Hepatocyte (in vitro differentiated cells): ENCODE measurements around the gene CPT1A. TPM values are rescaled to one million over a fixed set of nuclear protein-coding genes. Genes with fewer than 3 reads are reported as not detected.

Experiments
- DNase-seq: peaks from one replicate; pipeline ENCODE4 v3.0.0-alpha.2; 2016; ENCODE audit warnings: low spot score
- H2AFZ ChIP-seq: fragments of 200-600 bp; sonication (generic); 2 replicates; pipeline ENCODE4 v1.6.0; 2016; ENCODE audit warnings: antibody characterized with exemption, mild to moderate bottlenecking
- H3K27ac ChIP-seq: fragments of 200-600 bp; sonication (generic); 2 replicates; pipeline ENCODE4 v1.5.1; 2016; ENCODE audit warnings: mild to moderate bottlenecking
- H3K27me3 ChIP-seq: fragments of 200-600 bp; sonication (generic); 2 replicates; pipeline ENCODE4 v1.6.1; 2016
- H3K36me3 ChIP-seq: fragments of 200-600 bp; sonication (generic); replicated peaks from 2 replicates; pipeline ENCODE4 v1.5.1; 2016; ENCODE audit warnings: low read depth; ENCODE audit not compliant: insufficient read depth
- H3K4me1 ChIP-seq: fragments of 200-600 bp; sonication (generic); 2 replicates; pipeline ENCODE4 v1.5.1; 2016; ENCODE audit warnings: mild to moderate bottlenecking, moderate library complexity; ENCODE audit not compliant: insufficient read depth
- H3K4me2 ChIP-seq: fragments of 200-600 bp; sonication (generic); 2 replicates; pipeline ENCODE4 v1.6.0; 2016
- H3K4me3 ChIP-seq: fragments of 200-600 bp; sonication (generic); 2 replicates; pipeline ENCODE4 v1.5.1; 2016; ENCODE audit warnings: mild to moderate bottlenecking
- H3K79me2 ChIP-seq: fragments of 200-600 bp; sonication (generic); 2 replicates; pipeline ENCODE4 v1.6.0; 2017; ENCODE audit warnings: mild to moderate bottlenecking
- H3K9me2 ChIP-seq: fragments of 200-600 bp; sonication (generic); replicated peaks from 2 replicates; pipeline ENCODE4 v1.6.0; 2017; ENCODE audit warnings: mild to moderate bottlenecking; ENCODE audit not compliant: insufficient read depth
- H3K9me3 ChIP-seq: fragments of 200-600 bp; sonication (generic); 2 replicates; pipeline ENCODE4 v1.5.1; 2016; ENCODE audit warnings: low read depth, mild to moderate bottlenecking
- H4K20me1 ChIP-seq: fragments of 200-600 bp; sonication (generic); 2 replicates; pipeline ENCODE4 v1.6.0; 2016; ENCODE audit warnings: mild to moderate bottlenecking; ENCODE audit not compliant: insufficient read depth, poor library complexity, severe bottlenecking
- CTCF ChIP-seq: fragments of 200-600 bp; sonication (generic); IDR thresholded peaks from 2 replicates; pipeline ENCODE4 v1.5.1; 2016; ENCODE audit warnings: antibody characterized with exemption, mild to moderate bottlenecking; ENCODE audit not compliant: poor library complexity
- EZH2 ChIP-seq: fragments of 200-600 bp; sonication (generic); IDR thresholded peaks from 2 replicates; pipeline ENCODE4 v1.6.1; 2016; ENCODE audit warnings: antibody characterized with exemption, mild to moderate bottlenecking, borderline replicate concordance
- EZH2phosphoT487 ChIP-seq: fragments of 200-600 bp; sonication (generic); IDR thresholded peaks from one replicate; pipeline ENCODE4 v1.6.1; 2018; ENCODE audit warnings: antibody characterized with exemption, mild to moderate bottlenecking, low read depth, moderate library complexity; ENCODE audit not compliant: unreplicated experiment, severe bottlenecking
- WGBS: methylation state at CpG from one replicate; pipeline ENCODE4 v1.1.6; 2016; ENCODE audit warnings: low lambda C conversion rate; ENCODE audit errors: missing lambda C conversion rate; 5-methylcytosine and 5-hydroxymethylcytosine counted together
- polyA plus RNA-seq: library from polyadenylated mRNA; unstranded; fragments of >200 nt; fragmentation: Nextera tagmentation; extraction: Ambion mirVana; gene quantifications from 2 replicates; pipeline ENCODE4 v1.2.1, GENCODE V29; 2016
- total RNA-seq: library from RNA; depleted of rRNA; stranded (reverse); fragments of >200 nt; gene quantifications from 2 replicates; pipeline ENCODE4 v1.2.3, GENCODE V29; 2014

CPT1A gene
- total and polyA plus RNA-seq, 2 experiments from 2014 or later, result 8.3 to 24.8 TPM

GRCh38 chr11:68778205-68778604 is 63.5 kb downstream of the CPT1A start:
- Histone ChIP-seq H3K27me3 (no peaks in the 10 kb centered on the region), H3K36me3 (no peaks in the 10 kb centered on the region), H3K79me2 (no peaks in the 10 kb centered on the region), H3K9me3 (no peaks in the 10 kb centered on the region), H3K4me3 (no peak overlapping the region), H3K9me2 (no peaks in the 10 kb centered on the region), H3K27ac (no peak overlapping the region), H3K4me2 (no peak overlapping the region), H2AFZ (no peak overlapping the region), H3K4me1 (no peaks in the 10 kb centered on the region), H4K20me1 (no peaks in the 10 kb centered on the region)
- 91% methylated on average over 7 of the region's 7 CpGs for WGBS
- no peak for TF ChIP-seq EZH2
- no peak for DNase-seq

- no peak for TF ChIP-seq EZH2
- TF ChIP-seq EZH2phosphoT487, result no peak
- TF ChIP-seq CTCF, result no peak
- Histone ChIP-seq H3K4me2 (no peak overlapping the region), H3K27me3 (no peaks in the 10 kb centered on the region), H3K79me2 (no peaks in the 10 kb centered on the region), H3K9me2 (no peaks in the 10 kb centered on the region), H3K36me3 (no peaks in the 10 kb centered on the region), H3K9me3 (no peaks in the 10 kb centered on the region), H3K4me1 (no peaks in the 10 kb centered on the region), H4K20me1 (no peaks in the 10 kb centered on the region), H3K27ac (peak overlapping the region; percentile 12), H2AFZ (no peak overlapping the region), H3K4me3 (no peak overlapping the region)
- 94% methylated on average over 15 of the region's 20 CpGs for WGBS
- DNase-seq, result no peak
Measured at GRCh38 chr11:68776442-68777235, 65.1 kb downstream of the CPT1A start.

GRCh38 chr11:68775951-68776388 is 65.7 kb downstream of the CPT1A start:
- H3K4me3 ChIP-seq, result no peak overlapping the region

More at GRCh38 chr11:68775951-68776388, 65.7 kb downstream of the CPT1A start:
- H4K20me1 ChIP-seq, result no peaks in the 10 kb centered on the region
- H3K9me2 ChIP-seq, result no peaks in the 10 kb centered on the region
- no peak overlapping the region for H3K4me2 ChIP-seq
- H3K27me3 ChIP-seq, result no peaks in the 10 kb centered on the region
- no peaks in the 10 kb centered on the region for H3K4me1 ChIP-seq
- DNase-seq, result no peak
- no peaks in the 10 kb centered on the region for H3K79me2 ChIP-seq
- no peaks in the 10 kb centered on the region for H3K9me3 ChIP-seq
- H2AFZ ChIP-seq, result no peak overlapping the region
- TF ChIP-seq CTCF (no peak), EZH2phosphoT487 (no peak), EZH2 (no peak)
- peak overlapping the region; percentile 12 for H3K27ac ChIP-seq
- 85% methylated on average over 4 of the region's 4 CpGs for WGBS
- no peaks in the 10 kb centered on the region for H3K36me3 ChIP-seq
